ENCODE data around the gene SLC13A3. TPM values are rescaled to one million over a fixed set of nuclear protein-coding genes. Genes with fewer than 3 reads are reported as not detected.

The SLC13A3 gene
- total RNA-seq, 3 donors from 2014 or later (not counting 1 experiment from before 2014, with no cell fraction given): 0.63 TPM; not detected in 1

- no peak overlapping the region for H3K4me3 ChIP-seq (ENCODE audit: low read length)
- intact Hi-C loops (cut with micrococcal nuclease): no loop called here
- peaks cover 9% of the 10 kb centered on the region for H3K36me3 Mint-ChIP-seq
- no peaks in the 10 kb centered on the region for H3K4me1 Mint-ChIP-seq
- H3K36me3 ChIP-seq (ENCODE audit: control insufficient read depth, insufficient read depth, low read length): no peaks in the 10 kb centered on the region
- peaks cover 5% of the 10 kb centered on the region for H3K27me3 ChIP-seq (ENCODE audit: control insufficient read depth, insufficient read depth, low read length)
- H3K27me3 Mint-ChIP-seq (ENCODE audit: low read depth in 2 of 2): peaks cover 30 to 51% of the 10 kb centered on the region in 2 donors
- no peak overlapping the region for H3K27ac ChIP-seq (ENCODE audit: low read length)
- no peak for DNase-seq
- TF ChIP-seq, protein P1, sequence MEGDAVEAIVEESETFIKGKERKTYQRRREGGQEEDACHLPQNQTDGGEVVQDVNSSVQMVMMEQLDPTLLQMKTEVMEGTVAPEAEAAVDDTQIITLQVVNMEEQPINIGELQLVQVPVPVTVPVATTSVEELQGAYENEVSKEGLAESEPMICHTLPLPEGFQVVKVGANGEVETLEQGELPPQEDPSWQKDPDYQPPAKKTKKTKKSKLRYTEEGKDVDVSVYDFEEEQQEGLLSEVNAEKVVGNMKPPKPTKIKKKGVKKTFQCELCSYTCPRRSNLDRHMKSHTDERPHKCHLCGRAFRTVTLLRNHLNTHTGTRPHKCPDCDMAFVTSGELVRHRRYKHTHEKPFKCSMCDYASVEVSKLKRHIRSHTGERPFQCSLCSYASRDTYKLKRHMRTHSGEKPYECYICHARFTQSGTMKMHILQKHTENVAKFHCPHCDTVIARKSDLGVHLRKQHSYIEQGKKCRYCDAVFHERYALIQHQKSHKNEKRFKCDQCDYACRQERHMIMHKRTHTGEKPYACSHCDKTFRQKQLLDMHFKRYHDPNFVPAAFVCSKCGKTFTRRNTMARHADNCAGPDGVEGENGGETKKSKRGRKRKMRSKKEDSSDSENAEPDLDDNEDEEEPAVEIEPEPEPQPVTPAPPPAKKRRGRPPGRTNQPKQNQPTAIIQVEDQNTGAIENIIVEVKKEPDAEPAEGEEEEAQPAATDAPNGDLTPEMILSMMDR (IDR thresholded peaks at IDR 0.05): no peak
- no peak for ATAC-seq
- peaks cover 6% of the 10 kb centered on the region in 2 donors for H3K9me3 Mint-ChIP-seq
- no peak overlapping the region for H3K4me3 Mint-ChIP-seq
- H3K9me3 ChIP-seq (ENCODE audit: control insufficient read depth, insufficient read depth, low read length): peaks cover 7% of the 10 kb centered on the region
- H3K27ac Mint-ChIP-seq: no peak overlapping the region
- no peaks in the 10 kb centered on the region for H3K4me1 ChIP-seq (ENCODE audit: control insufficient read depth, insufficient read depth, low read length)
- WGBS (ENCODE audit: insufficient coverage): 89% methylated on average over 4 of the region's 4 CpGs
Observed at GRCh38 chr20:46621492-46621891, 29.8 kb downstream of the SLC13A3 start.

GRCh38 chr20:46619445-46619844 lies 31.8 kb downstream of the SLC13A3 start:
- Mint-ChIP-seq H3K27ac (no peak overlapping the region), H3K4me3 (no peak overlapping the region), H3K9me3 (peaks cover 6% of the 10 kb centered on the region in 2 donors), H3K36me3 (peaks cover 8% of the 10 kb centered on the region), H3K27me3 (ENCODE audit: low read depth in 2 of 2) (peaks cover 25 to 39% of the 10 kb centered on the region in 2 donors), H3K4me1 (no peaks in the 10 kb centered on the region)
- 95% methylated on average over 2 of the region's 2 CpGs for WGBS (ENCODE audit: insufficient coverage)
- Histone ChIP-seq H3K27me3 (ENCODE audit: control insufficient read depth, insufficient read depth, low read length) (peaks cover 2% of the 10 kb centered on the region), H3K4me3 (ENCODE audit: low read length) (no peak overlapping the region), H3K9me3 (ENCODE audit: control insufficient read depth, insufficient read depth, low read length) (peaks cover 4% of the 10 kb centered on the region), H3K36me3 (ENCODE audit: control insufficient read depth, insufficient read depth, low read length) (no peaks in the 10 kb centered on the region), H3K27ac (ENCODE audit: low read length) (no peak overlapping the region), H3K4me1 (ENCODE audit: control insufficient read depth, insufficient read depth, low read length) (no peaks in the 10 kb centered on the region)
- ATAC-seq (no peak), DNase-seq (no peak)
- intact Hi-C loops (cut with micrococcal nuclease): no loop called here
- TF ChIP-seq, protein P1 (IDR thresholded peaks at IDR 0.05): no peak

- no peaks in the 10 kb centered on the region for H3K4me1 ChIP-seq (ENCODE audit: control insufficient read depth, insufficient read depth, low read length)
- 82% methylated on average over 7 of the region's 7 CpGs for WGBS (ENCODE audit: insufficient coverage)
- H3K27ac ChIP-seq (ENCODE audit: low read length): no peak overlapping the region
- intact Hi-C loops (cut with micrococcal nuclease): no loop called here
- Mint-ChIP-seq H3K27me3 (ENCODE audit: low read depth in 2 of 2) (peaks cover 24 to 30% of the 10 kb centered on the region in 2 donors), H3K4me1 (no peaks in the 10 kb centered on the region), H3K27ac (no peak overlapping the region), H3K9me3 (no peaks in the 10 kb centered on the region), H3K36me3 (no peaks in the 10 kb centered on the region), H3K4me3 (no peak overlapping the region)
- ATAC-seq (no peak), DNase-seq (no peak)
- no peaks in the 10 kb centered on the region for H3K27me3 ChIP-seq (ENCODE audit: control insufficient read depth, insufficient read depth, low read length)
- TF ChIP-seq, protein P1 (IDR thresholded peaks at IDR 0.05): no peak
- no peaks in the 10 kb centered on the region for H3K36me3 ChIP-seq (ENCODE audit: control insufficient read depth, insufficient read depth, low read length)
- H3K4me3 ChIP-seq (ENCODE audit: low read length): no peak overlapping the region
- H3K9me3 ChIP-seq (ENCODE audit: control insufficient read depth, insufficient read depth, low read length): no peaks in the 10 kb centered on the region
Observed at GRCh38 chr20:46618316-46619100, 32.8 kb downstream of the SLC13A3 start.

Data from natural killer cell (primary cell).